Inflammatory macrophage treated with lipopolysaccharide for 4 hours (primary cell): ENCODE measurements around the gene CEACAM5.
"Not testable (repeated sequence)": the region's sequence is repeated elsewhere in the genome, so short reads cannot be mapped to it uniquely, and the experiment has no call there.

ENCODE experiments used
- DNase-seq: peaks from one replicate; pipeline ENCODE4 v3.0.0-alpha.2; 2020

CEACAM5 gene

DNA sequence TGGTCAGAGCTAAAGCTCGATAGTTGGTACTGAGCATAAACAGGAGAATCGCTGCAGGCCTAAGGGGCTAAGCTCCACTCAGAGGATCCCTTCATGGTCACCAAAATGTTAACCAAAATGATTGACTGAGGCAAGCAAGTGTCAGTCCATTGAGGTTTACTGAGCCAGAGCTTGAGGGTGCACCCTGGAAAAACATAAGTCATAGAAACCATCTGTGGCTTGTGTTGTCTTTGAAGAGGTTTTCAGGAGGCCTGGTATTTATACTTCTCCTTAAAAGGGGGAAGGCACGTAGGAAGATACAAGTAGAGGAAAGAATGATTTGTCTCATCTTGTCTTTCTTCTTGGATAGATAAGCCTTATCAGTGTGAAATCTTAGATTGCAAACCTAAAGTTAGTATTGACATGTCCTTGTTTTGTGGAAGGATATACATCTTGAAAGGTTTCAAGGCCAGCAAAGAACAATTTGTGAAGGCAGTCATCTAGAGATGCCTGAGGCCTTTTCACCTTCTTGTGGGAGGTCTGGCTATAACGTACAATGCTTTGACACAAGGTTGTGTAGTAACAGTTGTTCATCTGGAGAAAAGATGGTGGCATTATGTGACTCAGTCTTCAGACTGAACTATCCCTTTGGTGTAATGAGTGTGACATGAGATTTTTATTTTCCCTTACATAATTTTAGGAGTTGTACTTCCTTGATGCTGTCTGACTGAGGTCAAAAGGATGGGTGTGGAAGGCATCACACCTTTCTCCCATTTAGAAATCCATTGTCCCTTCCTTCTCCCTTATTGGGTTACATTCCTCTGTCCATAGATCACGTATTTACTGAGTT is 32.2 kb downstream of the CEACAM5 start:
- no peak for DNase-seq

DNA sequence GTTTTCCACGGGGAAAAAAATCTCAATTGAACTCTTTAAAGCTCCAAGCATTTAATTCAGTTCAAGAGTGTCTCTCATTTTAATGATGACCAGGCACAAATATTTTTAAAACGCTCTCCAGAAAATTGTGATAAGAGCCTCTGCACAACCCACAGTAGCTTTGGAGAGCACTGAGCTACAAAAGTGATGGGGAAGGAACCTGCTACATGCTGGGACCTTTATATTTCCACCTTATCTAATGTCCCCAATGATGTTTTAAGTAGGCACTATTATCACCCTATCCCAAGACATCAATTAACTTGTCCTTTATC is 32.8 kb downstream of the CEACAM5 start:
- no peak for DNase-seq

DNA sequence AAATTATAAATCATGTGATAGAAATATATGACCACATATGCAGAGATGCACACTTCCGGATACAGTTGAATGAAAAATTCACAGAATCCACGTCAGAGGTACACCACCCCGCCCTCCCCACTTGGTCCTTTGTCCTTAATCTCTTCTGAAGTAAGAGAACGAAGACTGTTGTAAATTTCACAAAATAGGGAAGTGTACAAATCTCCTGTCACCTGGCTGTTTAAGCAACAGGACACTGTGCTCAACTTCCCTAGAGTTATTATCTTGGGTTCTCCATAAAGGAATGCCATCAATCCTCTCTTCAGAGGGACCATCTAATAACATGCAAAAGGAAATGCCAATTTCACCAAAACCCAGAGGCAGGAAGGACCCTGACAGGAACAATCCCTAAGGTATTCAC is 36.4 kb downstream of the CEACAM5 start:
- peak; percentile 43 for DNase-seq

- DNase-seq: peak; percentile 50
Measured at GRCh38 chr19:41745756-41746155, 37.3 kb downstream of the CEACAM5 start.

DNA sequence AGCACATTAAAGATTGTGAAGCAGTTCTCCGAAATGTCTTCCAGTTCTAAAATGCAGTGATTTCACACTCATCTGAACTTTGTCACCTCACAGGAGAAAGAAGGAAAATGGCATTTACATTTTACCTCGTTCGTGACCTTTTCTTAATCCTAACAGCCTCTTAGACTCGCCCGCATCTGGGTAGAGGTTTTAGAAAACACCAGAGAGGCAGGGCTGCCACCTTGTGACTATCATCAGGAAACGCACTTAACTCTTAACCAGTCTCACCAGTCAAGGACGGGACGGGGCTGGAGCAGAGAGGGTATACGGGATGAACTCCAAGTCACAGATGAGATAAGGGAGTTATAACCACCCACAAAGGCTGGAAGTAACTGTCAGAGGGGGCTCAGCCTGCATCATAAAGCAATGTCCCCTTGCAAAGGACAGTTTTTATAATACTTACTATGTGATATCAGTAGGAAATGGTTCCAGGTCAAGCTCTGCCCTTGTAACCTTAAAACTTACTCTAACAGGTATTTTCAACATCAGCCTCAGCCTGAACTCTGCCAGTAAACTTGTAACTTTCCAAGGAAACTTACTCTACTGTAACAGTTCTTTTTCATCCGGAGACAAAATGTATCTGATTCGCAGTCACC is 38.3 kb downstream of the CEACAM5 start:
- DNase-seq: peak; percentile 65

DNA sequence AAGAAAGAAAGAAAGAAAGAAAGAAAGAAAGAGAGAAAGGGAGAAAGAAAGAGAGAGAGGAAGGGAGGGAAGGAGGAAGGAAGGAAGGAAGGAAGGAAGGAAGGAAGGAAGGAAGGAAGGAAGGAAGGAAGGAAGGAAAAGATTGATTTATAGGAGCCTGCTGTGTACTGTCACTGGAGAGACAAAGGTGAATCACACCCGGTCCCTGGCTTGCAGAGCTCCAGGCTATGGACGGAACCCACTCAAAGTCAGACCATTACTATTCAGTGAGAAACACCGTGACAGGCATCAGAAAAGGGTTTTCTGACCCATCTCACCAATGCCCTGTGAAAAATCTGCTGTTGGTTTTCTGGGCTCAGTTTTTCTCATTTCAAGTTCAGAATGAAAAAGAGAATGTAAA is 39.6 kb downstream of the CEACAM5 start:
- no peak for DNase-seq

DNA sequence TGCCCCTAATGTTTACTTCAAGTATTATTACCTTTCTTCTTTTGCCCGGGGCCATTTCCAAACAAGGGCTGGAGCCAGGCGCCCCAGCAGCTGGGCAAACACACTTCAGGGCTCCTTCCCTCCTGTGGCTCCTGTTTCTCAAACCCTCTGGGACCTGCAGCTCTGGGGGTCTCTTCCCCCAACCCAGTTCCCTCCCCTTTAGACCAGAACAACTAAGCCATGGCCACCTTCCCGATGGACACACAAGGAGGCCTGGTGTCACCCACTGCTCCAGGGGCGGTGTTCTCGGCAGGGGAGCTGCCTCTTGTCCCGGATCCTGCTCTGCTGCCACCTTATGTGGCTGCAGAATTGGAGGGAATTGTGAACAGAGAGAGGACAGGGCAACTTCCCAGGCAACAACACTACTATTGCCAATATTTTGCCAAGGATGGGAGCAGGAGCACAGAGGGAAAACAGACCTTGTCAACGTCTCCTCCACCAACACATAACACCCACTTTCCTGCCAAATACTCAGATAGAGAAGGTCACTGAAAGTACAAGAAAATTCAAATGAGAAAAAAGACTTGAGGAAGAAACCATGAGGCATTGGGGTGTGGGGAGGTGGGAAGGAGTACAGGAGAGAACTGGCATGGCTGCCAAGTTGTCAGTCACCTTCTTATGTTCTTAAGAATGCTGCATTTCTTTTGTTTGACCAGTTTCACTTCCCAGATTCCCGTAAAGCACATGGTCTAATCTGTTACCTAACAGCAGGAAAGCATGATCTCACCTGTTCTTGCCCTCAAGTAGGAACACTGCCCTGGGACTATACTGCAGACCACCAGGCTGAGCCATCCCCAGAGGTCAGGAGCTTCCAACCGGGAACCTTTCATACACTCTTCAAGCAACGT is 42.1 kb downstream of the CEACAM5 start:
- DNase-seq: peak; percentile 44

- peak; percentile 63 for DNase-seq
Measured at GRCh38 chr19:41753159-41753558, 44.7 kb downstream of the CEACAM5 start.

- peak; percentile 58 for DNase-seq
Measured at GRCh38 chr19:41753936-41754529, 45.6 kb downstream of the CEACAM5 start.

- peak; percentile 33 for DNase-seq
Measured at GRCh38 chr19:41755328-41755913, 47.0 kb downstream of the CEACAM5 start, which contains the start of gene CEACAM6. TSS of gene CEACAM6 (plus strand) at chr19:41755530. CDS start at chr19:41755639, 109 bp downstream.

- no peak for DNase-seq
Measured at GRCh38 chr19:41758846-41759245, 50.4 kb downstream of the CEACAM5 start.

- no peak for DNase-seq
Measured at GRCh38 chr19:41767115-41767514, 58.7 kb downstream of the CEACAM5 start.

GRCh38 chr19:41768105-41768504 is 59.7 kb downstream of the CEACAM5 start:
- not testable (repeated sequence) for DNase-seq

DNA sequence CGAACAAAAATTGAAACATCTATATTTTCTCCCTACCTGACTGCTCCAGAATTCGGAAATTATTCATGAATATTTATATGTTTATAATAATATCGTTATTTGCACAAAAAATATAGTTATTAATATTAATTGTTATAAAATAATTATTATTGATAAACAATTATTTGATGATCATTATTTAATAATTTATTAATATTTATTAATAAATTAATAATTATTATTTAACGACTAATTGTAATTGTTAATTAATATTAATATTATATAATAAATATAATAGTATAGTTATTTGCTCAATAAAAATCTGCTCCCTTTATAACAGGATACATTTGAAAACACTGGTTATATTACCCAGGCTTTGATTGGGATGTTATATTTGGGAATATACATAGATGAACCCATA is 61.2 kb downstream of the CEACAM5 start:
- no peak for DNase-seq

GRCh38 chr19:41771410-41771809 is 63.0 kb downstream of the CEACAM5 start:
- no peak for DNase-seq

GRCh38 chr19:41774515-41774980 is 66.1 kb downstream of the CEACAM5 start:
- no peak for DNase-seq

DNA sequence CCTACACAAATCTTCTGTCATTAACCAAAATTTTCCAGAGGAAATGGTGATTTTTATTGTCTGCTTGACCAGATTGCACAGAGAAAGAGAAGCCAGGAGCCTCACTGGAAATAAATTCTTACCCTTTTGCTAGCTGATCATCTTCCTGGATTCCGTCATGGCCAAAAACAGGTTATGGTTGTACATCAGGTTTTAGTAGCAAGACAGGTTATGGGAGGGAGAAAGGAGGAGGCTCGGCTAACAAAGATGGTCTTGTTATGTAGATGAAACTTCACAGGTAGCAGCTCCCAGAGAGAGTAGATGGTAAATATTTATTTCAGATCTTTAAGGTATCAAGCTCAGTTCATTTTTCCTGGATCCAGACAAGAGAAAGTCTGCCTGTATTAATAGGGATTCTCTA is 68.3 kb downstream of the CEACAM5 start:
- no peak for DNase-seq
